Ovary (tissue), 9 donors: Measurements from ENCODE around the gene TMEM252. TPM values are rescaled to one million over a fixed set of nuclear protein-coding genes. Genes with fewer than 3 reads are reported as not detected.

Experiments used
- DNase-seq, 5 donors: peaks; one replicate each; pipeline ENCODE4 v3.0.0-alpha.2; 2019 to 2020
- H3K27ac ChIP-seq, 2 donors: fragments of 200-600 bp; one replicate each; pipeline versions ENCODE4 v1.5.1 to v1.8.0; 2019 to 2022
- H3K27me3 ChIP-seq: fragments of 200-600 bp; one replicate; pipeline ENCODE4 v1.8.0; 2022
- H3K36me3 ChIP-seq: fragments of 200-600 bp; sonication (generic); one replicate; pipeline ENCODE4 v1.5.1; 2019
- H3K4me1 ChIP-seq: one replicate; pipeline ENCODE4 v1.8.1; 2013; ENCODE audit warnings: mild to moderate bottlenecking, moderate library complexity; ENCODE audit not compliant: insufficient read depth
- H3K4me3 ChIP-seq: fragments of 200-600 bp; sonication (generic); one replicate; pipeline ENCODE4 v1.5.1; 2017
- H3K9me3 ChIP-seq, 2 donors: fragments of 200-600 bp in 1 of 2; sonication (generic) in 1 of 2; one replicate each; pipeline versions ENCODE4 v1.5.1 to v1.8.1; 2013 to 2019; ENCODE audit warnings: mild to moderate bottlenecking in 1 of 2, moderate library complexity in 1 of 2
- EP300 ChIP-seq: sonication (generic); formaldehyde crosslinking; IDR thresholded peaks from one replicate; pipeline ENCODE4 v1.6.1; 2017; ENCODE audit warnings: antibody characterized with exemption
- POLR2A ChIP-seq: fragments of 450-650 bp; IDR thresholded peaks from one replicate; pipeline ENCODE4 v1.6.1; 2017; ENCODE audit warnings: antibody characterized with exemption, mild to moderate bottlenecking, moderate library complexity
- WGBS, 3 donors: extraction: QIAGEN DNeasy Blood & Tissue Kit in 1 of 3; methylation state at CpG; one replicate each; pipeline versions ENCODE4 v1.1.5 to v1.1.7; 2013 to 2017; 5-methylcytosine and 5-hydroxymethylcytosine counted together
- intact Hi-C, 4 donors: fragments of 100-400 bp; cut with DNase I; formaldehyde crosslinking; loops; one replicate each; pipeline versions ENCODE4 v1.11.0 to v1.15.1; 2022 to 2023
- polyA plus RNA-seq, 2 donors: library from polyadenylated mRNA; stranded (reverse); fragments of 200-250 nt in 1 of 2; fragments of 350-450 nt in 1 of 2; fragmentation: Illumina TruSeq in 1 of 2; extraction: RNeasy Lipid Tissue Mini Kit (QIAGEN cat#74804) in 1 of 2; gene quantifications; one replicate each; pipeline ENCODE4 v1.2.3, GENCODE V29; 2013 to 2014
- total RNA-seq, 7 donors: library from RNA; depleted of rRNA in 2 of 7; stranded (reverse); fragments of >200 nt in 2 of 7; fragmentation: NEBNext Ultra II Directional in 3 of 7; extraction: Animal tissue kit (Norgen Biotek cat#: 25700) in 3 of 7; gene quantifications; one replicate each; pipeline versions ENCODE4 v1.1.0 to v1.2.4, GENCODE V29; 2016 to 2023
- TF ChIP-seq, protein P1 (sequence below), 3 donors: fragments of 450-650 bp in 2 of 3; fragments of 200-600 bp in 1 of 3; IDR thresholded peaks; one replicate each; pipeline versions ENCODE4 v1.5.1 to v1.8.0; 2016 to 2022; ENCODE audit warnings: antibody characterized with exemption in 3 of 3, mild to moderate bottlenecking in 1 of 3
- donor health status: DM: no; HTN: no; CAD: no; lungs with moderate emphysema.
- donor health status: DM: no; HTN: no; CAD: no.
- donor health status: Bipolar disorder and iron deficiency.
- donor health status: DM: yes; HTN: yes; CAD: no.
- donor health status: DM: no; HTN: no; CAD: no.
- donor health status: DM: yes; HTN: yes; CAD: no.

TMEM252 gene
- total and polyA plus RNA-seq, 9 donors: 0.24 TPM; not detected in 8

DNA sequence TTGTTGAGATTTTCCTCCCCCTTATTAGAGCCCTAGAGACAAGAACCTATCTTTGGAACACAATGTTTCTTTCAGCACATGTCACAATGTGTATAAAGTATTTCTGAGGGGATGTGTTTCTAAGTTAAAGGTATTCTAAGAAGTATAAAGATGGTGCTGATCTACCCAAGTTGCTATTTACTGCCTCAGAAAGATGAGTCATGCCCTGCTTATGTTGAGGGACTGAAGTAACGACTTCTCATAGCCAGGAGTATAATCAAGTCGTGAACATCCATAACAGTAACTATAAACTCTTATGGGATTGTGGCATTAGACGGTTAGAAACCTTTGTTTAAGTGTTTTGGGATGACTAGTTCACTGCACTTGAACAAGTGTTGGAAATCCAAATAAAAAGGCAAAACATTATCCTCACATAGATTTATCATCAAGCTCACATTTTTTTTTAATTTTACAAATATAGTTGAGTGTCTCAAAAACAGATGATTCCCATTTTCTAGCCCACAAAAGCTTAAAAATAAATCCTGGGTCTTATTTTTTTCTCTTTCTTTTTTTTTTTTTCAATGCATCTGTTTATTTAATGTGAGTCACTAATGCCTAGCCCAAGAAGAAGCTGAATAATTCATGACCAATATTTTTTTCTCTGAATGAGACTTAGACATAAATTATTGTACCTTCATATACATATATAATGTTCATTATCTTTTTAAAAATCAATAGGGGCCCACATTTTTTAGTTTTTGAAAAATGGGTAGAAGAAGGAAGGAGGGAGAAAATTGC is 12.2 kb upstream of the TMEM252 start:
- DNase-seq: no peak
- no peaks in the 10 kb centered on the region for H3K36me3 ChIP-seq
- TF ChIP-seq, protein P1, sequence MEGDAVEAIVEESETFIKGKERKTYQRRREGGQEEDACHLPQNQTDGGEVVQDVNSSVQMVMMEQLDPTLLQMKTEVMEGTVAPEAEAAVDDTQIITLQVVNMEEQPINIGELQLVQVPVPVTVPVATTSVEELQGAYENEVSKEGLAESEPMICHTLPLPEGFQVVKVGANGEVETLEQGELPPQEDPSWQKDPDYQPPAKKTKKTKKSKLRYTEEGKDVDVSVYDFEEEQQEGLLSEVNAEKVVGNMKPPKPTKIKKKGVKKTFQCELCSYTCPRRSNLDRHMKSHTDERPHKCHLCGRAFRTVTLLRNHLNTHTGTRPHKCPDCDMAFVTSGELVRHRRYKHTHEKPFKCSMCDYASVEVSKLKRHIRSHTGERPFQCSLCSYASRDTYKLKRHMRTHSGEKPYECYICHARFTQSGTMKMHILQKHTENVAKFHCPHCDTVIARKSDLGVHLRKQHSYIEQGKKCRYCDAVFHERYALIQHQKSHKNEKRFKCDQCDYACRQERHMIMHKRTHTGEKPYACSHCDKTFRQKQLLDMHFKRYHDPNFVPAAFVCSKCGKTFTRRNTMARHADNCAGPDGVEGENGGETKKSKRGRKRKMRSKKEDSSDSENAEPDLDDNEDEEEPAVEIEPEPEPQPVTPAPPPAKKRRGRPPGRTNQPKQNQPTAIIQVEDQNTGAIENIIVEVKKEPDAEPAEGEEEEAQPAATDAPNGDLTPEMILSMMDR (IDR thresholded peaks at IDR 0.05): no peak
- TF ChIP-seq POLR2A (no peak), EP300 (no peak)
- H3K4me3 ChIP-seq: no peak overlapping the region
- intact Hi-C loops: no loop called here
- H3K27me3 ChIP-seq: no peaks in the 10 kb centered on the region
- H3K9me3 ChIP-seq: no peaks in the 10 kb centered on the region
- no peaks in the 10 kb centered on the region for H3K4me1 ChIP-seq
- 24 to 31% (median 27%) methylated on average over 3 of the region's 3 CpGs for WGBS, 3 donors
- H3K27ac ChIP-seq: no peak overlapping the region

DNA sequence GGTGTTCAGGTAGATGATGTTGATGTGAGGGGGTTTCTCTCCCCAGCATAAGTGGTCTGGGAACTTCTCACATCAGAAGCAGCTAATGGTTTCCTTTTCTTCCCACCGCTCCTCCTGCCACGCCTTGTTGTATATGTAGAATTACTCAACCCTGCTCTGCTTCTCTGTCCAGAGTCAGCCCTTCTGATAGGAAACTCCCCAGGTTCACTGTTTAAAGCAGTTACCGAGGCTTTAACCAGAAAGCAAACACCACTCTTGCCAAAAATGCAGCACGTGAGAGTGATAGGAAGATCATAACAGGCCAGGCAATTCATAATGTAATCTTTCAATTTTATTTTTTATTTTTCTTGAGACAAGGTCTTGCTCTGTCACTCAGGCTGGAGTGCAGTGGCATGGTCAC is 10.5 kb upstream of the TMEM252 start:
- 52 to 67% (median 64%) methylated on average over 4 of the region's 4 CpGs for WGBS, 3 donors
- Histone ChIP-seq H3K4me1 (no peaks in the 10 kb centered on the region), H3K27me3 (no peaks in the 10 kb centered on the region), H3K9me3 (no peaks in the 10 kb centered on the region), H3K4me3 (no peak overlapping the region), H3K27ac (no peak overlapping the region), H3K36me3 (no peaks in the 10 kb centered on the region)
- no peak for DNase-seq
- intact Hi-C loops: no loop called here
- TF ChIP-seq, protein P1 (IDR thresholded peaks at IDR 0.05): no peak

DNA sequence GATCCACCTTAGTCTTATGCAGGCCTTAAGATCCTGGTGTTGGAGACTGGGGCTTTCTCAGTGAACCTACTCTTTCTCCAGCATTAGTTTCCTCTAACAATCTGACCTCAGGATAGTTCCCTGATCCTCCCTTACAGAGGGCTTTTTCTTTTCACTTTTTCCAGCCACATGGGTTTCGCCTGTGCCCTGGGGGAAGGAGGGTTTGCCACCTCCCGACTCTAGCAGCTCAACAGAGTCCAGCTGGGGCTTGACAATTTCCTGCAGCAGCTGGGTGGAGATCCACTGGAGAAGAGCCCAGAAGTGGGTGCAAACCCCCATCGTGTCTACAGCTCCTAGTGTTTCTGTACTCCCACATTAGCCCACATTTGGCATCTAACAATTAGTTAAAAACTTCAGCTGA is 7.6 kb upstream of the TMEM252 start:
- Histone ChIP-seq H3K36me3 (no peaks in the 10 kb centered on the region), H3K27me3 (no peaks in the 10 kb centered on the region), H3K4me3 (no peak overlapping the region), H3K9me3 (no peaks in the 10 kb centered on the region), H3K27ac (no peak overlapping the region), H3K4me1 (no peaks in the 10 kb centered on the region)
- DNase-seq: no peak
- intact Hi-C loops: no loop called here
- 39 to 50% (median 40%) methylated on average over 3 of the region's 3 CpGs for WGBS, 3 donors
- TF ChIP-seq, protein P1 (IDR thresholded peaks at IDR 0.05): no peak
- TF ChIP-seq POLR2A (no peak), EP300 (no peak)

DNA sequence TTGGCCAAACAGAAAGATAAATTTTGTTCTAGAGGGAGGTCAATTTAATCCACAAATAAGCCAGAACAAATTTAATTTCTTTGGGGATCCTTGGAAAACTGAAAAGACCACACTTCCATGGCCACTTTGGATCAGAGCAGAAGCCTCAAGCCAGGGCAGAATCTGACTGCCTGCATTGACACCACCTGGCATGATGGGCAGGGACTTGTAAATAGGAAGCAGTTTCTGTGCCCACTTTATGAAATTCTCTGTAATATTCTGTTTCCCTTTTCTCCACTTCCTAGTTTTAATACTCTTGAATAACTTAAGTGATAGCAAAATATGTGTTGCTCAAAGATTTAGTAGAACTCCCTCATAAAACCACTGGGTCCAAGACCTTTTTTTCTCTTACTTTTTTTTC is 6.7 kb upstream of the TMEM252 start:
- no peaks in the 10 kb centered on the region for H3K27me3 ChIP-seq
- no peak overlapping the region for H3K27ac ChIP-seq
- TF ChIP-seq POLR2A: no peak
- no peak for TF ChIP-seq EP300
- TF ChIP-seq, protein P1 (IDR thresholded peaks at IDR 0.05): no peak
- H3K9me3 ChIP-seq: no peaks in the 10 kb centered on the region
- DNase-seq: no peak
- H3K4me3 ChIP-seq: no peak overlapping the region
- no peaks in the 10 kb centered on the region for H3K36me3 ChIP-seq
- intact Hi-C loops: no loop called here
- H3K4me1 ChIP-seq: no peaks in the 10 kb centered on the region
